Gastrocnemius medialis (tissue), 4 donors: Measurements from ENCODE around the gene BMP7. TPM values are rescaled to one million over a fixed set of nuclear protein-coding genes. Genes with fewer than 3 reads are reported as not detected.

ENCODE experiments used
- ATAC-seq, 2 donors: fragments of 150-250 bp; one replicate each; pipeline ENCODE4 v1.9.1; 2016
- DNase-seq, 2 donors: peaks; one replicate each; pipeline ENCODE4 v3.0.0-alpha.2; 2019
- H3K27ac ChIP-seq, 4 donors: fragments of 200-600 bp; sonication (generic); 1 replicate in 1 of 4; 2 replicates in 3 of 4; pipeline ENCODE4 v1.5.1; 2016 to 2018; ENCODE audit warnings: mild to moderate bottlenecking in 2 of 4, moderate library complexity in 1 of 4
- H3K27me3 ChIP-seq, 3 donors: fragments of 200-600 bp; sonication (generic) in 2 of 3; 1 replicate in 1 of 3; 2 replicates in 2 of 3; pipeline versions ENCODE4 v1.5.1 to v1.6.0; 2016 to 2019; ENCODE audit warnings: mild to moderate bottlenecking in 1 of 3, moderate library complexity in 1 of 3
- H3K36me3 ChIP-seq, 2 donors: fragments of 200-600 bp; sonication (generic) in 1 of 2; one replicate each; pipeline ENCODE4 v1.5.1; 2017 to 2018
- H3K4me1 ChIP-seq, 2 donors: fragments of 200-600 bp; sonication (generic) in 1 of 2; one replicate each; pipeline ENCODE4 v1.5.1; 2016 to 2017; ENCODE audit warnings: mild to moderate bottlenecking in 2 of 2
- H3K4me3 ChIP-seq, 4 donors: fragments of 200-600 bp; sonication (generic) in 3 of 4; 1 replicate in 1 of 4; 2 replicates in 3 of 4; pipeline ENCODE4 v1.5.1; 2016 to 2019; ENCODE audit warnings: mild to moderate bottlenecking in 2 of 4
- H3K9me3 ChIP-seq, 3 donors: fragments of 200-600 bp; sonication (generic) in 2 of 3; 1 replicate in 1 of 3; 2 replicates in 2 of 3; pipeline ENCODE4 v1.5.1; 2016 to 2019
- POLR2A ChIP-seq, 2 donors: fragments of 450-650 bp; IDR thresholded peaks; one replicate each; pipeline ENCODE4 v1.6.1; 2017; ENCODE audit warnings: antibody characterized with exemption in 2 of 2, mild to moderate bottlenecking in 2 of 2, moderate library complexity in 2 of 2
- in situ Hi-C, 4 donors: fragments of 200-750 bp; cut with MboI; loops; one replicate each; pipeline versions ENCODE4 v1.15.0 to v1.8.0; 2017; ENCODE audit warnings: low sequenced_read_pairs in 4 of 4
- intact Hi-C: fragments of 100-400 bp; cut with DNase I; formaldehyde crosslinking; loops from one replicate; pipeline ENCODE4 v1.15.1; 2023; ENCODE audit warnings: low total_unique reads
- total RNA-seq, 4 donors: library from RNA; depleted of rRNA; stranded (reverse); fragments of >200 nt; gene quantifications; one replicate each; pipeline versions ENCODE4 v1.1.0 to v1.2.3, GENCODE V29; 2016
- TF ChIP-seq, protein P1 (sequence below), 5 experiments: fragments of 450-650 bp in 3 of 5; fragments of 200-600 bp in 2 of 5; sonication (generic) in 2 of 5; IDR thresholded peaks in 4 of 5; conservative IDR thresholded peaks in 1 of 5; 1 replicate in 4 of 5; 2 replicates in 1 of 5; pipeline ENCODE4 v1.5.1; 2016 to 2019; ENCODE audit warnings: antibody characterized with exemption in 5 of 5, mild to moderate bottlenecking in 3 of 5, moderate library complexity in 3 of 5

BMP7 gene
- total RNA-seq, 4 donors from 2014 or later: 0.52 TPM; not detected in 3

DNA sequence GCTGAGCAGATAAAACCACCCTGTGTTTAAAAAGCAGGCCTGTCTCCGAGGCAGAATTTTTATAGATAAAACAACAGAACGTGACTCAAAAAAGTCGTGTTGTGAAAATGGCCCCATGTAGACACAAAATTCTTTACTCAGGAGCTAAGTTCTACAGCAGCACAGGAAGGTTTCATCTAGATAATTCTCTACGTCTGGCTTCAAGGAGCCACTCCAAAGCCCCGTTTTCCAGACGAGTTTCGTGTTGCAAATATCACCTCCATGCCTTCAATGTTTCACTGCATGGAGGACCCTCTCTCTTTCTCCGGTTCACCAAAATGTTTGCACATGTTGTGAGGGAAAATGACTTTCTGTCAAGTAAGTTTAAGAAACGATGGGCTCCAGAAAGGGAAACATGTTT, 12.0 kb upstream of the BMP7 start:
- Histone ChIP-seq H3K9me3 (no peaks in the 10 kb centered on the region), H3K27ac (no peak overlapping the region), H3K4me1 (no peaks in the 10 kb centered on the region), H3K27me3 (peaks cover 0 to 5% (median 0%) of the 10 kb centered on the region in 3 donors), H3K4me3 (no peak overlapping the region), H3K36me3 (no peaks in the 10 kb centered on the region)
- DNase-seq (no peak), ATAC-seq (no peak)
- intact Hi-C loops: no loop called here
- TF ChIP-seq POLR2A (IDR thresholded peaks at IDR 0.05): no peak
- TF ChIP-seq, protein P1, sequence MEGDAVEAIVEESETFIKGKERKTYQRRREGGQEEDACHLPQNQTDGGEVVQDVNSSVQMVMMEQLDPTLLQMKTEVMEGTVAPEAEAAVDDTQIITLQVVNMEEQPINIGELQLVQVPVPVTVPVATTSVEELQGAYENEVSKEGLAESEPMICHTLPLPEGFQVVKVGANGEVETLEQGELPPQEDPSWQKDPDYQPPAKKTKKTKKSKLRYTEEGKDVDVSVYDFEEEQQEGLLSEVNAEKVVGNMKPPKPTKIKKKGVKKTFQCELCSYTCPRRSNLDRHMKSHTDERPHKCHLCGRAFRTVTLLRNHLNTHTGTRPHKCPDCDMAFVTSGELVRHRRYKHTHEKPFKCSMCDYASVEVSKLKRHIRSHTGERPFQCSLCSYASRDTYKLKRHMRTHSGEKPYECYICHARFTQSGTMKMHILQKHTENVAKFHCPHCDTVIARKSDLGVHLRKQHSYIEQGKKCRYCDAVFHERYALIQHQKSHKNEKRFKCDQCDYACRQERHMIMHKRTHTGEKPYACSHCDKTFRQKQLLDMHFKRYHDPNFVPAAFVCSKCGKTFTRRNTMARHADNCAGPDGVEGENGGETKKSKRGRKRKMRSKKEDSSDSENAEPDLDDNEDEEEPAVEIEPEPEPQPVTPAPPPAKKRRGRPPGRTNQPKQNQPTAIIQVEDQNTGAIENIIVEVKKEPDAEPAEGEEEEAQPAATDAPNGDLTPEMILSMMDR (IDR thresholded peaks at IDR 0.05 in 4 of 5, conservative IDR thresholded peaks at IDR 0.05 in 1 of 5): no peak
- in situ Hi-C loops: no loop called here

- H3K4me3 ChIP-seq: no peak overlapping the region
- intact Hi-C loops (no loop called here), in situ Hi-C loops (no loop called here)
- TF ChIP-seq, protein P1 (IDR thresholded peaks at IDR 0.05 in 4 of 5, conservative IDR thresholded peaks at IDR 0.05 in 1 of 5): no peak
- no peak for TF ChIP-seq POLR2A (IDR thresholded peaks at IDR 0.05)
- no peak overlapping the region for H3K27ac ChIP-seq
- ATAC-seq (no peak), DNase-seq (no peak)
- H3K36me3 ChIP-seq: no peaks in the 10 kb centered on the region
- H3K9me3 ChIP-seq: no peaks in the 10 kb centered on the region
- peaks cover 0 to 5% (median 0%) of the 10 kb centered on the region in 3 donors for H3K27me3 ChIP-seq
- H3K4me1 ChIP-seq: no peaks in the 10 kb centered on the region
Measured at GRCh38 chr20:57277398-57278105, 11.1 kb upstream of the BMP7 start.

DNA sequence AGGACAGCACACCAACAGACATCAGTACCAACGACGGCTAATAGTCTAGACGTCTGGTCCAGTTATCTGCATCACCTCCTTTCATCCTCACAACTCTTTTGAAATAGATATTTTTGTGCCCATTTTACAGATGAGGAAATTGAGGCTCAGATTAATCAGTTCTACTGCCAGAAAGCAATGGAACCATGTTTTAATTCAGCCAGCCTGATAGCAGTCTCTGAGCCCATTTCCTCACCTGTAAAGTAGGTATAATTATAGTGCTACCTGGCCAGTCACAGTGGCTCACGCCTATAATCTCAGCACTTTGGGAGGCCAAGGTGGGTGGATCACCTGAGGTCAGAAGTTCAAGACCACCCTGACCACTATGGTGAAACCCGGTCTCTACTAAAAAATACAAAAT, 9.8 kb upstream of the BMP7 start:
- intact Hi-C loops: no loop called here
- no peak for DNase-seq
- no peaks in the 10 kb centered on the region for H3K9me3 ChIP-seq
- in situ Hi-C loops: no loop called here
- no peak overlapping the region for H3K27ac ChIP-seq
- ATAC-seq: no peak
- no peak overlapping the region for H3K4me3 ChIP-seq
- TF ChIP-seq, protein P1 (IDR thresholded peaks at IDR 0.05 in 4 of 5, conservative IDR thresholded peaks at IDR 0.05 in 1 of 5): no peak
- no peak for TF ChIP-seq POLR2A (IDR thresholded peaks at IDR 0.05)
- H3K36me3 ChIP-seq: no peaks in the 10 kb centered on the region
- H3K4me1 ChIP-seq: no peaks in the 10 kb centered on the region
- peaks cover 0 to 5% (median 0%) of the 10 kb centered on the region in 3 donors for H3K27me3 ChIP-seq

GRCh38 chr20:57275813-57276212, 9.4 kb upstream of the BMP7 start:
- Histone ChIP-seq H3K9me3 (no peaks in the 10 kb centered on the region), H3K4me1 (no peaks in the 10 kb centered on the region), H3K4me3 (no peak overlapping the region), H3K27ac (no peak overlapping the region), H3K27me3 (peaks cover 0 to 5% (median 0%) of the 10 kb centered on the region in 3 donors), H3K36me3 (no peaks in the 10 kb centered on the region)
- TF ChIP-seq, protein P1 (IDR thresholded peaks at IDR 0.05 in 4 of 5, conservative IDR thresholded peaks at IDR 0.05 in 1 of 5): no peak
- TF ChIP-seq POLR2A (IDR thresholded peaks at IDR 0.05): no peak
- in situ Hi-C loops (no loop called here), intact Hi-C loops (no loop called here)
- DNase-seq (no peak), ATAC-seq (no peak)
